OCI-LY7 (cell line): ENCODE data around the gene TNFAIP3. TPM values are rescaled to one million over a fixed set of nuclear protein-coding genes. Genes with fewer than 3 reads are reported as not detected.

Source experiments
- BruUV-seq: library from RNA; stranded (reverse); fragments of 400-500 nt; replicated peaks from 2 replicates; lab custom pipeline; 2021; lab: Mats Ljungman, UMichigan
- CTCF ChIA-PET: fragments of 300-600 bp; sonication (Branson Sonifier 250); formaldehyde crosslinking; loops from one replicate; lab custom pipeline; 2022; ENCODE audit warnings: antibody characterized with exemption; ENCODE audit not compliant: unreplicated experiment; lab: Charles Lee
- POLR2A ChIA-PET: fragments of 300-600 bp; sonication (Branson Sonifier 250); formaldehyde crosslinking; loops from one replicate; lab custom pipeline; 2022; ENCODE audit warnings: antibody characterized with exemption; lab: Charles Lee
- DNase-seq: peaks from one replicate; pipeline ENCODE4 v3.0.0-alpha.2; 2015; ENCODE audit warnings: low spot score
- H2AFZ ChIP-seq: fragments of 200-600 bp; sonication (generic), shearing (Covaris generic); 2 replicates; pipeline ENCODE4 v1.6.1; 2014; ENCODE audit warnings: mild to moderate bottlenecking, antibody characterized with exemption, low read length, moderate library complexity
- H3K27ac ChIP-seq: fragments of 200-600 bp; sonication (generic); 2 replicates; pipeline ENCODE4 v1.5.1; 2014; ENCODE audit warnings: mixed run types, low read depth, mild to moderate bottlenecking, moderate library complexity, low read length, inconsistent platforms; ENCODE audit not compliant: poor library complexity, severe bottlenecking
- H3K36me3 ChIP-seq: fragments of 200-600 bp; sonication (generic); 2 replicates; pipeline ENCODE4 v1.6.1; 2014; ENCODE audit warnings: mild to moderate bottlenecking, antibody characterized with exemption, low read length, moderate library complexity, mixed read lengths; ENCODE audit not compliant: insufficient read depth
- H3K4me1 ChIP-seq: fragments of 200-600 bp; sonication (generic); 2 replicates; pipeline ENCODE4 v1.5.1; 2014; ENCODE audit warnings: mild to moderate bottlenecking, low read length; ENCODE audit not compliant: insufficient read depth, poor library complexity, severe bottlenecking
- H3K4me2 ChIP-seq: fragments of 200-600 bp; sonication (generic); 2 replicates; pipeline ENCODE4 v1.6.1; 2014; ENCODE audit warnings: mild to moderate bottlenecking, low read length
- H3K4me3 ChIP-seq: fragments of 200-600 bp; sonication (generic); 2 replicates; pipeline ENCODE4 v1.5.1; 2014; ENCODE audit warnings: mild to moderate bottlenecking, low read depth, low read length; ENCODE audit not compliant: poor library complexity, severe bottlenecking
- H3K79me2 ChIP-seq: fragments of 200-600 bp; sonication (generic); 2 replicates; pipeline ENCODE4 v1.6.1; 2016; ENCODE audit warnings: low read depth, mild to moderate bottlenecking, low read length, moderate library complexity, mixed read lengths; ENCODE audit not compliant: insufficient read depth
- H3K9me2 ChIP-seq: fragments of 200-600 bp; sonication (generic); 2 replicates; pipeline ENCODE4 v1.6.1; 2016; ENCODE audit warnings: mild to moderate bottlenecking, low read length, mixed read lengths; ENCODE audit not compliant: insufficient read depth
- H3K9me3 ChIP-seq: fragments of 200-600 bp; sonication (generic); 2 replicates; pipeline ENCODE4 v1.6.1; 2014; ENCODE audit warnings: mild to moderate bottlenecking, mixed run types, low read length, mixed read lengths
- H4K20me1 ChIP-seq: fragments of 200-600 bp; sonication (generic); 2 replicates; pipeline ENCODE4 v1.6.1; 2014; ENCODE audit warnings: mild to moderate bottlenecking, antibody characterized with exemption, low read length, moderate library complexity, mixed read lengths; ENCODE audit not compliant: insufficient read depth
- CTCF ChIP-seq: fragments of 200-600 bp; sonication (generic); conservative IDR thresholded peaks from 2 replicates; pipeline ENCODE4 v1.5.1; 2014; ENCODE audit warnings: mild to moderate bottlenecking, antibody characterized with exemption, low read length, moderate library complexity, mixed read lengths
- EZH2phosphoT487 ChIP-seq: fragments of 200-600 bp; sonication (generic); IDR thresholded peaks from 2 replicates; pipeline ENCODE4 v1.6.1; 2018; ENCODE audit warnings: low read depth, borderline replicate concordance, mild to moderate bottlenecking, mixed run types, antibody characterized with exemption, low read length, moderate library complexity, mixed read lengths
- intact Hi-C: fragments of 100-400 bp; cut with micrococcal nuclease; formaldehyde crosslinking; loops from one replicate; pipeline ENCODE4 v1.10.0; 2022; ENCODE audit not compliant: unreplicated experiment
- total RNA-seq, 2 experiments: library from RNA; depleted of rRNA in 1 of 2; stranded (reverse); fragments of >200 nt in 1 of 2; shearing (Covaris generic) in 1 of 2; gene quantifications; 2 replicates each; pipeline ENCODE4 v1.2.3, GENCODE V29; 2014 to 2022

TNFAIP3 gene
- total RNA-seq, 2 experiments from 2014 or later = 8.8 to 28.3 TPM

GRCh38 chr6:137827977-137828810 is 38.9 kb upstream of the TNFAIP3 start:
- Histone ChIP-seq H3K4me1 (no peaks in the 10 kb centered on the region), H3K79me2 (no peaks in the 10 kb centered on the region), H3K9me3 (no peaks in the 10 kb centered on the region), H3K4me2 (no peak overlapping the region), H2AFZ (no peak overlapping the region), H4K20me1 (no peaks in the 10 kb centered on the region), H3K27ac (no peak overlapping the region), H3K4me3 (no peak overlapping the region), H3K36me3 (no peaks in the 10 kb centered on the region), H3K9me2 (no peaks in the 10 kb centered on the region)
- BruUV-seq = no TSS peak
- DNase-seq = no peak
- ChIA-PET CTCF (no interaction called here), POLR2A (interaction anchor here (0.6 to 1.3 kb wide), 2 partner anchors 13 to 17 kb away, joined by 3 read pairs; no protein-coding TSS in a partner anchor)
- intact Hi-C loops = no loop called here
- TF ChIP-seq EZH2phosphoT487 (no peak), CTCF (no peak)

- POLR2A ChIA-PET = no interaction called here
- no peaks in the 10 kb centered on the region for H3K9me3 ChIP-seq
- no peak overlapping the region for H3K27ac ChIP-seq
- no peaks in the 10 kb centered on the region for H3K36me3 ChIP-seq
- no peak for TF ChIP-seq CTCF
- TF ChIP-seq EZH2phosphoT487 = no peak
- CTCF ChIA-PET = no interaction called here
- H3K9me2 ChIP-seq = no peaks in the 10 kb centered on the region
- H2AFZ ChIP-seq = no peak overlapping the region
- H3K79me2 ChIP-seq = no peaks in the 10 kb centered on the region
- H3K4me3 ChIP-seq = no peak overlapping the region
- H3K4me2 ChIP-seq = no peak overlapping the region
- H3K4me1 ChIP-seq = no peaks in the 10 kb centered on the region
- no TSS peak for BruUV-seq
- no peak for DNase-seq
- H4K20me1 ChIP-seq = no peaks in the 10 kb centered on the region
- intact Hi-C loops = no loop called here
Observed at GRCh38 chr6:137829641-137830083, 37.4 kb upstream of the TNFAIP3 start.

DNA sequence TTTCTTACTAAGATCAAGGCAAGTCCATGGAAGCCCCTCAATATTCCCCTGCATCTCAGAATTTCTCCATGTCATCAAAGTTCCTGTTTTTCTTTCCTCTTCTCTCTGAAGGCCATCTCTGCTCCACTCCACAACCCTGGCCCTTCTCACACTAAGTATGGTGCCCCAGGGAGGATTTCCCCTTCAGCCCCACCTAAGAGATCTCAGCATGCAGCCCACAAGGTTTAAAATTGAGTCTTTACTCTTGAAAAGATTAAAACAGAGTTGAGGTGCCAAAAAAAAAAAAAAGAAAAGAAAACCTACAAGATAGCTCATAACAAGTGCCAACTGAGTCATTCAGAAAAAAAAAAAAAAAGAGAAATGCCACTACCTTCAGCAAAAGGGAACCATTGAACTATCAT is 36.5 kb upstream of the TNFAIP3 start:
- Histone ChIP-seq H3K9me3 (no peaks in the 10 kb centered on the region), H3K4me2 (no peak overlapping the region), H3K4me3 (no peak overlapping the region), H2AFZ (no peak overlapping the region), H4K20me1 (no peaks in the 10 kb centered on the region), H3K9me2 (no peaks in the 10 kb centered on the region), H3K4me1 (no peaks in the 10 kb centered on the region), H3K36me3 (no peaks in the 10 kb centered on the region), H3K27ac (no peak overlapping the region), H3K79me2 (no peaks in the 10 kb centered on the region)
- intact Hi-C loops = no loop called here
- CTCF ChIA-PET = interaction anchor here (0.6 kb wide), 1 partner anchor 118 kb away, joined by 3 read pairs; no protein-coding TSS in a partner anchor
- no peak for DNase-seq
- no peak for TF ChIP-seq CTCF
- TF ChIP-seq EZH2phosphoT487 = no peak
- BruUV-seq = no TSS peak
- POLR2A ChIA-PET = interaction anchor here (0.6 to 0.7 kb wide), 4 partner anchors 13 to 80 kb away, joined by 3 to 4 read pairs (median 3); no protein-coding TSS in a partner anchor
